ENCODE measurements around the gene NTN1. TPM values are rescaled to one million over a fixed set of nuclear protein-coding genes. Genes with fewer than 3 reads are reported as not detected.
"Not testable (repeated sequence)": the region's sequence is repeated elsewhere in the genome, so short reads cannot be mapped to it uniquely, and the experiment has no call there.

The NTN1 gene
- total RNA-seq = under 1 TPM; 0.31 to 0.47 TPM

DNA sequence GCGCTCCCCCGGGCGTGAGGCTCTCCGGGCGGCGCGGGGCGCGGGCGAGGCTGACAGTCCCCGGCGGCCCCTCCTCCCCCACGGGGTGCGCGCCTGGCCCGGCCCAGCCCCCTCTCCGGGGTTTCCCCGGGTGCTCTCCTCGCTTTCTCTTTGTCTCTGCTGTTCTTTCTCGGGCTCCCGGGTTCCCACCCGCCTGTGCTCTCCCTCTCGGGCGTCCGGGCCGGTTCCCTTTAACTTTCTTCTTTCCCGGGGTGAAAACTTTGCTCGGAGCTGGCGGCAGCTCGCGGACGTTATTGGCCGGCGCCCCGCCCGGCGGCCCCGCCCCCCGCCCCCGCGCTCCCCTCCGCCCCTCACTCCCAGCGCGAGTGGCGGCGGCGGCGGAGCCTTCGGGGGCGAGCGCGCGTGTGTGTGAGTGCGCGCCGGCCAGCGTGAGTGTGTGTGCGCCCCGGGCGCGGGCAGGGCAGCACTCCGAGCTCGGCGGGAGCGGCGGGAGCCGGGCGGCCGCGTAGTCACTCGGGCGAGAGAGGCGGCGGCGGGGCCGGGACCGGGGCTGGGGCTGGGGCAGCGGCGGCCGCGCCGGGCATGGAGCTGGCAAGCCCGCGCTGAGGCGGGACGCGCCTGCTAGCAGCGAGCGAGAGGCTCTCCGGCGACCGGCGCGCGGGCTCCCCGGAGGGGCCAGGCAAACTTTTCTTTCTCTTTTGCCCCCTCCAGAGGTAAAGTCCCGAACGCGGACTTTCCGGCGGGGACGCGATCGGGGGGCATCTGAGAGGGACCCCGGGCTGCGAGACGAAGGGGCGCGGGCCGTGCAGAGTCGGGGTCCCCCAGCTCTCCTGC lies at the start of gene NTN1:
Gene NTN1, plus strand, starts transcription at position 353 of the 834 bp plus-strand sequence. CDS start 864 bp downstream, outside the sequence.
- CTCF ChIA-PET = interaction anchor here (1.4 kb wide), 1 partner anchor 23 kb away, joined by 6 read pairs; no protein-coding TSS in a partner anchor
- Mint-ChIP-seq H3K9me3 (no peaks in the 10 kb centered on the region), H3K4me1 (ENCODE audit: low read depth) (peaks cover 6% of the 10 kb centered on the region), H3K36me3 (ENCODE audit: low read depth) (no peaks in the 10 kb centered on the region), H3K27me3 (ENCODE audit: low read depth) (peaks cover 48% of the 10 kb centered on the region), H3K27ac (no peak within 1 kb of the TSS), H3K4me3 (peak within 1 kb of the TSS; percentile 73)
- intact Hi-C loops (cut with micrococcal nuclease) = no loop called here
- peak; percentile 76 for DNase-seq

DNA sequence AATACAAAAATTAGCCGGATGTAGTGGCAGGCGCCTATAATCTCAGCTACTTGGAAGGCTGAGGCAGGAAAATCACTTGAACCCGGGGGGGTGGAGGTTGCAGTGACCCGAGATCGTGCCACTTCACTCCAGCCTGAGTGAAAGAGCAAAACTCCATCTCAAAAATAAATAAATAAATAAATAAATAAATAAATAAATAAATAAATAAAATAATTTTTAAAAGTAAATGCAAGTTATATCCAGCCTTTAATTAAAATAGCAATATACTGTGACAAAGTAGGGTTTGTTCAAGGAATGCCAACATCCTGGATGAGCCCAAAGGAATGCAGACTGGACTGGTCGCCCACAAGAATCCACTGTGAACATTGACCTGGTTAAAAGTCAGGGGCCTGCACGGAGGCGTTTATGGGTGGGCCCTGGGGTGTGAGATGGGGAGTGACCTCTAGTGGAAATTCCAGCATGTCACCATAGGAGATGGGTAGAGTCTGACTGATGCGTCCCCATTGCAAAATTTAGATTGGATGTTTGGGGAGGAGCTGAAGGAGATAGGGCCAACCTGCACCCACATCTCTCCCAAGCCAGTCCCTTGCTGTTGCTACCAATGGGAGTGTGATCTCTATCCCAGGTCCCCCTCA lies 46.1 kb upstream of the NTN1 start:
- Mint-ChIP-seq H3K27ac (no peak overlapping the region), H3K4me3 (no peak overlapping the region), H3K9me3 (peaks cover 2% of the 10 kb centered on the region), H3K27me3 (ENCODE audit: low read depth) (no peaks in the 10 kb centered on the region), H3K36me3 (ENCODE audit: low read depth) (no peaks in the 10 kb centered on the region), H3K4me1 (ENCODE audit: low read depth) (no peaks in the 10 kb centered on the region)
- no peak for DNase-seq
- intact Hi-C loops (cut with micrococcal nuclease) = no loop called here
- CTCF ChIA-PET = interaction anchor here (1.0 kb wide), 1 partner anchor 23 kb away, joined by 3 read pairs; no protein-coding TSS in a partner anchor

DNA sequence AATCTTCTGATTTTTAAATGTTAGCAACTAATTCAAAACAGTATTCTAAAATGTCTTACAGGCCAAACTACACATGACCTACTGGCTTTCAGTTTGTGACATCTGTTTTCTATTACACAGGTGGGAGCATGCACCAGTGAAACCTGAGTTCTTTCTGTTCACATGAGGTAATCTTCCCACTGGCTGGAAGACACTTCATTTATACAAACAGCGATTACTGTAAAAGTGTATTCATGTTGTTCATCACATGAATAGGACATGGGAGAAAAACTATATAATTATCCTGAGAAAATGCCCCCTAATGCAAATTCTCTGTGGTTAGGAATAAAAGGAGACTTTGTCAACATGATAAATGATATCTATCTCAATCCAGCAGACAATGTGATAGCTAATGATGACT lies 44.7 kb upstream of the NTN1 start:
- no peaks in the 10 kb centered on the region for H3K4me1 Mint-ChIP-seq (ENCODE audit: low read depth)
- no peaks in the 10 kb centered on the region for H3K36me3 Mint-ChIP-seq (ENCODE audit: low read depth)
- DNase-seq = no peak
- H3K27me3 Mint-ChIP-seq (ENCODE audit: low read depth) = no peaks in the 10 kb centered on the region
- CTCF ChIA-PET = no interaction called here
- no peak overlapping the region for H3K27ac Mint-ChIP-seq
- H3K9me3 Mint-ChIP-seq = peaks cover 1% of the 10 kb centered on the region
- H3K4me3 Mint-ChIP-seq = no peak overlapping the region
- intact Hi-C loops (cut with micrococcal nuclease) = no loop called here

DNA sequence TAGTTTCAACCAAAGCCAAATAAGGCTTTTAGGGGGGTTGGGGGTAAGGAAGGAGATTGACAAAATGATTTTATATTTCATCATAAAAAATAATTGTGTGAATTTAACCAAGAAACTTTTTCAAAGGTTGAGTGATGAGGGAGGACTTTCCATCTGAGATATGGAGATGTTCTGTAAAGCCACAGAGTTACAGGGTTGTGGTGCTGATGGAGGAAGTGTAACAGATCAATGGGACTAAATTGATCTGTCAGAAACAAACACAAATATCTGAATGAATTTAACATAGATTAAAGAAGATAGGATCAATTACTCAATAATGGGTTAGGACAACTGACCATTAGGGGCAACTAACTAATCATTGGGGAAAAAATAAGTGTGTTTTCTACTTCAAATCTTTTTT lies 41.6 kb upstream of the NTN1 start:
- Mint-ChIP-seq H3K27me3 (ENCODE audit: low read depth) (no peaks in the 10 kb centered on the region), H3K9me3 (no peaks in the 10 kb centered on the region)

DNA sequence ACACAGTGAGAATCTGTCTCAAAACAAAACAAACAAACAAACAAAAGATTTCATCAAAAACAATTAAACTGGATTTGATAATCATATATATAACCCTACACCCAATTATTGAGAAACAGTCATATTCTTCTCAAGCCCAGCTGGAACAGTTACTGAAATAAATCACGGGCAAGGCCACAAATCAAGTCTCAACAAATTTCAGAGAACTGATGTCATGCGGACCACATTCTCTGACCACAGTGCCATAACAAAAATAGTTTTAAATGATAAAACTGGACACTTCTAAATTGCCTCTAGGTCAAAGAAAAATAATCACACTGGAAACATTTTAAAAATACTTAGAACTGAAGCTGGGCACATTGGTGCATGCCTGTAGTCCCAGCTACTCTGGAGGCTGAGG lies 39.9 kb upstream of the NTN1 start:
- H3K27me3 Mint-ChIP-seq (ENCODE audit: low read depth) = no peaks in the 10 kb centered on the region
- peaks cover 13% of the 10 kb centered on the region for H3K4me1 Mint-ChIP-seq (ENCODE audit: low read depth)
- no peak for DNase-seq
- H3K36me3 Mint-ChIP-seq (ENCODE audit: low read depth) = no peaks in the 10 kb centered on the region
- intact Hi-C loops (cut with micrococcal nuclease) = no loop called here
- H3K4me3 Mint-ChIP-seq = no peak overlapping the region
- no peak overlapping the region for H3K27ac Mint-ChIP-seq
- peaks cover 7% of the 10 kb centered on the region for H3K9me3 Mint-ChIP-seq
- CTCF ChIA-PET = interaction anchor here (0.6 to 0.9 kb wide), 2 partner anchors 13 to 312 kb away, joined by 4 read pairs; no protein-coding TSS in a partner anchor

More for the DNA sequence above, 41.6 kb upstream of the NTN1 start:
- intact Hi-C loops (cut with micrococcal nuclease) = no loop called here
- DNase-seq = no peak
- no peaks in the 10 kb centered on the region for H3K36me3 Mint-ChIP-seq (ENCODE audit: low read depth)
- H3K4me3 Mint-ChIP-seq = no peak overlapping the region
- CTCF ChIA-PET = no interaction called here
- no peaks in the 10 kb centered on the region for H3K4me1 Mint-ChIP-seq (ENCODE audit: low read depth)
- H3K27ac Mint-ChIP-seq = no peak overlapping the region

DNA sequence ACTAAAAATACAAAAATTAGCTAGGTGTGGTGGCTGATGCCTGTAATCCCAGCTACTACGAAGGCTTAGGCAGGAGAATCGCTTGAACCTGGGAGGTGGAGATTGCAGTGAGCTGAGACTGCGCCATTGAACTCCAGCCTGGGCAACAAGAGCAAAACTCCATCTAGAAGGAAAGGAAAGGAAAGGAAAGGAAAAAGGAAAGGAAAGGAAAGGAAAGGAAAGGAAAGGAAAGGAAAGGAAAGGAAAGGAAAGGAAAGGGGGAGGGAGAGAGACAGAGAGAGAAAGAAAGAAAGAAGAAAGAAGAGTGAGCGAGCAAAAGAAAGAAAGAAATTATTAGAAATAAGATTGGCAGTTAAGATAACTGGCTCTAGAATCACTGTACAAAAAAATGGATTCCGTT lies 37.1 kb upstream of the NTN1 start:
- H3K36me3 Mint-ChIP-seq (ENCODE audit: low read depth); H3K4me3 Mint-ChIP-seq; DNase-seq; intact Hi-C loops (cut with micrococcal nuclease); H3K27me3 Mint-ChIP-seq (ENCODE audit: low read depth); CTCF ChIA-PET; H3K27ac Mint-ChIP-seq: not testable (repeated sequence)
- peaks cover 13% of the 10 kb centered on the region for H3K4me1 Mint-ChIP-seq (ENCODE audit: low read depth)
- peaks cover 12% of the 10 kb centered on the region for H3K9me3 Mint-ChIP-seq

DNA sequence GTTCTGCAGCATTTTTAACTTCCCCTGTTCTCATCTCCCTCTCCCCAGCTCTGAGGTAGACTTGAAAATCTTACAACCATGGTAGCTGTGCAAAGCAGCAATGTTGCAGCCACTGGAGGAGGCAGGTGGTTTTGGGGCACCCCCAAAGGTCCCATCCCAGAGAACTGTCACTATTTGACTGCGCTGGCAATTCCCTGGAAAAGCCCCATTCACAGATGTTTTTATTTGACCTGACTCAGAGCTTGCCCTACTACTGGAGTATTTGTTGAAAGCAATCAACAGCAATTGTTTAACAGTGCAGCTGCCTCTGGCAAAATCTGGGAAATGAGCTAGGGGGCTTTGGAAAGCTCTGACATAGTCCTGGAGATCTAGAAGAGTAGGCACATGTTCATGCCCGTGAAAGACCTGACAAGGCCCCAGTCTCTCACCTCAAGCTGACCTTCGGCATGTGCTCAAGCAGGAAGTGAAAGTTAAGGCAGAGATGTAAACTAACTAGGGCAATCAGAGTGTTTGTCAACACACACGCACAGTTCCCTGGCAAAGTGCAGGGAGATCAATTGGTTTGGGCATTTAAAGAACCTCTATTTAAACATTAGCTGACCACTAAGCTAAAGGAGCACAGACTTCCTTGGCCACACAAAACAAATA lies 36.1 kb upstream of the NTN1 start:
- Mint-ChIP-seq H3K36me3 (ENCODE audit: low read depth) (no peaks in the 10 kb centered on the region), H3K4me1 (ENCODE audit: low read depth) (peaks cover 13% of the 10 kb centered on the region), H3K4me3 (no peak overlapping the region), H3K27ac (no peak overlapping the region), H3K9me3 (peaks cover 12% of the 10 kb centered on the region), H3K27me3 (ENCODE audit: low read depth) (no peaks in the 10 kb centered on the region)
- CTCF ChIA-PET = interaction anchor here (0.6 to 1.1 kb wide), 2 partner anchors 17 to 67 kb away, joined by 3 read pairs; no protein-coding TSS in a partner anchor
- DNase-seq = peak; percentile 56
- intact Hi-C loops (cut with micrococcal nuclease) = no loop called here

DNA sequence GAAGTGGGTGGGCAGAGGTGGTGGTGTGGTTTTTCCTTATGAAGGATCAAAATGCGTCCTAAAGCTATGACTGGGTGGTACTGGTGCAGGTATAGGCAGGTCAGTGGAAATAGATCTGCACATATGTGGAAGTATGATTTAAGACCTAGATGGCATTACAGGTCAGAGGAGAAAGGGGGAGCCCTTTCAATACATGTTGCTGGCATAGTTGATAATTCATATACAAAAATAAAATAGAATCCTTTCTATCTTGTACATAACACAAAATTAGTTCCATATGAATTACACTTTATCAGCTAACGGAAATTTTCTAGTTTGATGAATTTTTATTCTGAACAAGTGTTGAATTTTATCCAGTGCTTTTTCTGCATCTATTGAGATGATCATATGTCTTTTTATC lies 35.0 kb upstream of the NTN1 start:
- H3K36me3 Mint-ChIP-seq (ENCODE audit: low read depth) = no peaks in the 10 kb centered on the region
- peaks cover 14% of the 10 kb centered on the region for H3K4me1 Mint-ChIP-seq (ENCODE audit: low read depth)
- intact Hi-C loops (cut with micrococcal nuclease) = no loop called here
- H3K27me3 Mint-ChIP-seq (ENCODE audit: low read depth) = no peaks in the 10 kb centered on the region
- no peak overlapping the region for H3K27ac Mint-ChIP-seq
- CTCF ChIA-PET = no interaction called here
- H3K9me3 Mint-ChIP-seq = peaks cover 12% of the 10 kb centered on the region
- H3K4me3 Mint-ChIP-seq = no peak overlapping the region
- DNase-seq = no peak

DNA sequence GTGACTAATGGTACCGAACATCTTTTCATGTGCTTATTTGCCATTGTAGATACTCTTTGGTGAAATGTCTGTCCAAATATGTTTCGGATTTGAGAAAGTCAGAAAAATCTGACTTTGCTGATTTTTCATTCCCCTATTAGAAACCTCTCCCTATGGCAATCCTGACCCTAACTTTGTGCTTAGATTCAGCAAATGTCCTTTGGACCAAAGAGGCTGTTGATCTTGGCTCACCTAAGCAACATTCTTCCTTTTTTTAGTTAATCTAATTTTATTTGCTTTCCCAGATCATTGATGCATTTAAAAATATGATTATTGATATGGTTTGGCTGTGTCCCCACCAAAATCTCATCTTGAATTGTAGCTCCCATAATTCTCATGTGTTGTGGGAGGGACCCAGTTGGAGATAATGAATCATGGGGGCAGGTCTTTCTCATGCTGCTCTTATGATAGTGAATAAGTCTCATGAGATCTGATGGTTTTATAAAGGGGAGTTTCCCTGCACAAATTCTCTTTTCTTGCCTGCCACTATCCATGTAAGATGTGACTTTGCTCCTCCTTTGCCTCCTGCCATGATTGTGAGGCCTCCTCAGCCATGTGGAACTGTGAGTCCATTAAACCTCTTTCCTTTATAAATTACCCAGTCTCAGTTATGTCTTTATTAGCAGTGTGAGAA lies 32.9 kb upstream of the NTN1 start:
- CTCF ChIA-PET = interaction anchor here (0.6 kb wide), 1 partner anchor 90 kb away, joined by 3 read pairs; no protein-coding TSS in a partner anchor
- H3K36me3 Mint-ChIP-seq (ENCODE audit: low read depth); intact Hi-C loops (cut with micrococcal nuclease); H3K27me3 Mint-ChIP-seq (ENCODE audit: low read depth); DNase-seq; H3K27ac Mint-ChIP-seq; H3K4me3 Mint-ChIP-seq: not testable (repeated sequence)
- peaks cover 12% of the 10 kb centered on the region for H3K9me3 Mint-ChIP-seq
- H3K4me1 Mint-ChIP-seq (ENCODE audit: low read depth) = peaks cover 18% of the 10 kb centered on the region

DNA sequence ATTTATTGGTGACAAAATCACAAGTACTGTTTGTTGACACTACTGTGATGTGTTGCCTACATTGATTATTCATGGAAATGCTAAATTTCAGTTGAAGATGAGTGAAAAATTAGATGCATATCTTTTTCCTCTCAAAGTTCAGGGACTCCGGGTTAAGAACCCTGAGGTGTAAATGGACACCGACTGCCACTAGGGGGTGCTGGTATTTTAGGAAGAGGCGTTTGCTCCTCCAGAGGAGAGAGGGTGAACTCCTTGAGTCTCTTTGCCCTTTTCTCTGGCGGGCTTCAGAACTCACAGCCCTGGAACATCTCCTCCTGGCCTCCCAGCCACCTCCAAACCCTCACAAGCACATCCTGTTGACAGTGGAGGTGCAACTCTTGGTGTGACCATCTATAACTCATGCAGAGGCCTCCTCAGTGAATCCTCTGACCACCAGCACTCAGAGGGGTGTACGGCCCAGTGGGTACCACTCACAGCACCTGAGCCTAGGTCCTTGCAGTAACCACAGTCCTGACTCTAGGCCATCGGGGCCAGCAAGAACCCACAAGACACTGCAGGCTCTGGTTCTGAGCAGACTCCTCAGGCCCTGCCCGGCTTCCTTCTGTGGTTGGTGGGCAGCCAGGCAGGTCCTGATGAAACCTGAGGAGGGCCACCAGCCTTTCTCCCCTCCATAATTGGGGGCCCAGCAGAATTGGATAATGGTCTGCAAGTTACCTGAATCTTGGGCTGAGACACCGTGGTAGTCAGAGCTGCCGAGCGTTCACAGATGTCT lies 29.6 kb upstream of the NTN1 start:
- H3K9me3 Mint-ChIP-seq = peaks cover 5% of the 10 kb centered on the region
- CTCF ChIA-PET = interaction anchor here (0.8 to 1.1 kb wide), 2 partner anchors 27 to 101 kb away, joined by 3 to 4 read pairs; no protein-coding TSS in a partner anchor
- H3K36me3 Mint-ChIP-seq (ENCODE audit: low read depth) = no peaks in the 10 kb centered on the region
- DNase-seq = peak; percentile 86
- H3K4me1 Mint-ChIP-seq (ENCODE audit: low read depth) = peaks cover 5% of the 10 kb centered on the region
- H3K4me3 Mint-ChIP-seq = no peak overlapping the region
- intact Hi-C loops (cut with micrococcal nuclease) = loop anchor here (2.0 to 10.0 kb wide), 4 partner anchors 126 to 577 kb away; no protein-coding TSS in a partner anchor
- H3K27ac Mint-ChIP-seq = no peak overlapping the region
- no peaks in the 10 kb centered on the region for H3K27me3 Mint-ChIP-seq (ENCODE audit: low read depth)

DNA sequence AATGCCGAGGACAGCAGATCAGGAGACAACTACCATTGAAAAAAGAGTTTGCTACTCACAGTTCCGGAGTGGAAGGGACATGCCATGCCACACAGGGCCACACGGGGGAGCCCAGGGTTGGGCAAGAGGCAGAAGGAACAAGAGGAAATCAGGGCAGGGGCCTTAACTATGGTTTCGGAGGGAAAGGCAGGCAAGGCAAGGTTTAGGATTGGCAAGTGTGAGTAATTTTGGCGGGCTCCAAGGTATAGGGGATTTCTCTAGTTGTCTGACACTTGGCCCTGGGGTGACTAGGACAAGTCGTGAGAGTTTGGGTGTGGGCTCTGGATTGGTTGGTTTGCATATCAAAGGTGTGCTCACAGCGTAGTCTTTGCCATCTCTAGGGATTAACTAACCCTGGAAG lies 27.0 kb upstream of the NTN1 start:
- Mint-ChIP-seq H3K36me3 (ENCODE audit: low read depth) (no peaks in the 10 kb centered on the region), H3K9me3 (no peaks in the 10 kb centered on the region), H3K4me1 (ENCODE audit: low read depth) (peaks cover 5% of the 10 kb centered on the region), H3K27ac (no peak overlapping the region), H3K4me3 (no peak overlapping the region), H3K27me3 (ENCODE audit: low read depth) (no peaks in the 10 kb centered on the region)
- intact Hi-C loops (cut with micrococcal nuclease) = loop anchor here (2.0 to 10.0 kb wide), 4 partner anchors 123 to 580 kb away; no protein-coding TSS in a partner anchor
- DNase-seq = peak; percentile 77
- CTCF ChIA-PET = interaction anchor here (0.6 to 1.9 kb wide), 6 partner anchors 10 to 528 kb away, joined by 3 to 6 read pairs (median 4); no protein-coding TSS in a partner anchor

Data from activated naive CD4-positive, alpha-beta T cell treated with anti-CD3 and anti-CD28 coated beads for 36 hours (primary cell).